Stomach (tissue), 9 donors: ENCODE data around the gene RNF19B. TPM values are rescaled to one million over a fixed set of nuclear protein-coding genes. Genes with fewer than 3 reads are reported as not detected.
A peak's percentile ranks its signal among the peaks of the same experiment; 100 is the strongest.

Experiments used
- DNase-seq, 2 donors: peaks; one replicate each; pipeline versions ENCODE4 v3.0.0 to v3.0.0-alpha.2; 2013 to 2019
- H3K27ac ChIP-seq, 5 donors: fragments of 200-600 bp in 4 of 5; sonication (generic) in 4 of 5; one replicate each; pipeline ENCODE4 v1.5.1; 2013 to 2019; ENCODE audit warnings: mild to moderate bottlenecking in 1 of 5, moderate library complexity in 1 of 5
- H3K27me3 ChIP-seq, 3 donors: fragments of 200-600 bp; sonication (generic); one replicate each; pipeline ENCODE4 v1.5.1; 2017 to 2019; ENCODE audit warnings: mixed run types in 1 of 3
- H3K36me3 ChIP-seq, 4 donors: fragments of 200-600 bp; sonication (generic); 1 replicate in 3 of 4; 2 replicates in 1 of 4; pipeline ENCODE4 v1.5.1; 2016 to 2019
- H3K4me1 ChIP-seq, 4 donors: fragments of 200-600 bp; sonication (generic); one replicate each; pipeline ENCODE4 v1.5.1; 2016 to 2019
- H3K4me3 ChIP-seq, 4 donors: fragments of 200-600 bp; sonication (generic) in 3 of 4; one replicate each; pipeline ENCODE4 v1.5.1; 2016 to 2019; ENCODE audit warnings: mild to moderate bottlenecking in 1 of 4
- H3K9me3 ChIP-seq, 4 donors: fragments of 200-600 bp; sonication (generic); one replicate each; pipeline ENCODE4 v1.5.1; 2016 to 2019
- EP300 ChIP-seq: sonication (generic); formaldehyde crosslinking; IDR thresholded peaks from one replicate; pipeline ENCODE4 v1.6.1; 2017; ENCODE audit warnings: antibody characterized with exemption
- POLR2A ChIP-seq, 4 donors: fragments of 450-650 bp; IDR thresholded peaks; one replicate each; pipeline ENCODE4 v1.6.1; 2016; ENCODE audit warnings: antibody characterized with exemption in 4 of 4, control low read depth in 2 of 4, mild to moderate bottlenecking in 1 of 4, moderate library complexity in 1 of 4
- POLR2AphosphoS5 ChIP-seq, 3 donors: sonication (generic); formaldehyde crosslinking; IDR thresholded peaks; one replicate each; pipeline ENCODE4 v1.6.1; 2016; ENCODE audit warnings: antibody characterized with exemption in 3 of 3
- WGBS, 5 donors: extraction: QIAGEN DNeasy Blood & Tissue Kit in 3 of 5; methylation state at CpG; one replicate each; pipeline versions ENCODE4 v1.1.5 to v1.1.7; 2013 to 2018; 5-methylcytosine and 5-hydroxymethylcytosine counted together
- intact Hi-C: fragments of 100-400 bp; cut with DNase I; formaldehyde crosslinking; loops from one replicate; pipeline ENCODE4 v1.15.1; 2023; ENCODE audit warnings: low total_unique reads
- polyA plus RNA-seq, 3 donors: library from polyadenylated mRNA; stranded (reverse); fragments of 200-250 nt; gene quantifications; one replicate each; pipeline ENCODE4 v1.2.3, GENCODE V29; 2013
- total RNA-seq, 5 donors: library from RNA; depleted of rRNA; stranded (reverse); fragments of >200 nt; gene quantifications; one replicate each; pipeline versions ENCODE4 v1.1.0 to v1.2.3, GENCODE V29; 2014 to 2016
- TF ChIP-seq, protein P1 (sequence below), 7 experiments: fragments of 450-650 bp in 4 of 7; fragments of 200-600 bp in 3 of 7; sonication (generic) in 3 of 7; IDR thresholded peaks; one replicate each; pipeline ENCODE4 v1.5.1; 2016 to 2019; ENCODE audit warnings: antibody characterized with exemption in 7 of 7, control low read depth in 2 of 7, mild to moderate bottlenecking in 1 of 7
- donor health status: healthy with polysubstance abuse.
- donor health status: Bipolar disorder and iron deficiency.
- donor health status: healthy.

The RNF19B gene
- total and polyA plus RNA-seq, 8 donors: 0.58 to 29.5 (median 9.7) TPM

DNA sequence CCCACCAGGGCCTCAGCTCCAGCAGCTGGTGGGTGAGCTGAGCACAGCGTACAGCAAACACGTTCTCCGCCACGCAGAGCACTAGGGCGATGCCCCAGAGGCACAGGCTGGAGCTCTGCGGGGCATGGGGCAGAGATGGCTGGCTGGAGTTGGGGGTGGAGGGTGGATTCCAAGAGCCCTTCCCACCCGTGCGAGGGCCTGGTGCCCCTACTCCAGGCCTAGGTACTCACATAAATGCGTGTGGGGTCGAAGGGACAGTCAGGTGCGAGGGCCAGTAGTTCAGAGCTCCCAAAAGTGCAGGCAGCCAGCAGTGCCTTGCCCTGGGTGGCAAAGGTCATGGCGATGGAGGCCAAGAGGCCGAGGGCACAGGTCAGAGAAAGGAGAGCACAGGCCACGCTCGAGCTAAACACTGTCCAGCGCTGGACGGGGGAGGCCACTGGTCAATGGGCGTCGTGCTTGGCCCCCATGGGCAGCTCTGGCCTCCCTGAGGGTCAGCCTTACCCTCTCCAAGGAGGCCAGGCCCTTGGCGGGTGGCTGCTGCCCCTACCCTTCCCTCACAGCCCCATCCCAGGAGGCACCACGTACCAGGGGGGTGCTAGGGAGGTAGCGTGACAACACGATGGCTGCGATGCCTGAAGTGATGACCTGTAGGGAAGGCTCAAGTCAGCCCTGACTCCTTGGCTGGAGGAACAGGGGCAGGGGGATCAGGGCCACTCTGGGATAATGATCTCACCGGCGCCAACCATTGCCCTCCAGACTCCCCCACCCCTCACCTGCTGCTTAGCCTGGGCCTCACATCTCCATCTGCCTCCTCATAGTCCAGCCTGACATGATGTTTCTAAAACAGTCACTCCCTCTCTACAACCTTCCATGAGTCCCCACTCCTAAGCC lies 69.0 kb downstream of the RNF19B start:
- no peaks in the 10 kb centered on the region for H3K9me3 ChIP-seq
- peaks cover 0 to 46% (median 17%) of the 10 kb centered on the region in 3 donors for H3K27me3 ChIP-seq

DNA sequence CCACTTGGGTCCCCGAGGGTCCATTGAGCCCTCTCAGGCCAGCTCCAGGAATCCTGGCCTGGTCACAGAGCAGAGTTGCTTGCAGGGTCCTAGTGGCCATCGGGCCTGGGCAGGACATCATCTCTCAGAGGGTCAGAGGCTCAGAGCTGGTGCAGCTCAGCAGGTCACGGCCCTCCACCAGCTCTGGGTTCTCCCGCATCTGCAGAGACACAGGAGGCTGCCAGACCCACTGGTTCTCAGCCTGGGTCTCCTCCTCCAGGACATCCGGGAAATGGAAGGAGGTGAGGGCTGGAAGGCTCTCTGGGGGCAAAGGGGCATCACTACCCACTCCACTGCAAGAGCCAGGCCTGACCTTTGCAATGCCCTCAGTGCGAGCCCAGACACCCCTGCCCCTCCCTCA lies 69.9 kb downstream of the RNF19B start:
- intact Hi-C loops: no loop called here
- DNase-seq: peak in 1 of 2 donors; percentile 12
- TF ChIP-seq EP300 (no peak), POLR2A (IDR thresholded peaks at IDR 0.05) (no peak), POLR2AphosphoS5 (IDR thresholded peaks at IDR 0.05) (no peak)
- TF ChIP-seq, protein P1, sequence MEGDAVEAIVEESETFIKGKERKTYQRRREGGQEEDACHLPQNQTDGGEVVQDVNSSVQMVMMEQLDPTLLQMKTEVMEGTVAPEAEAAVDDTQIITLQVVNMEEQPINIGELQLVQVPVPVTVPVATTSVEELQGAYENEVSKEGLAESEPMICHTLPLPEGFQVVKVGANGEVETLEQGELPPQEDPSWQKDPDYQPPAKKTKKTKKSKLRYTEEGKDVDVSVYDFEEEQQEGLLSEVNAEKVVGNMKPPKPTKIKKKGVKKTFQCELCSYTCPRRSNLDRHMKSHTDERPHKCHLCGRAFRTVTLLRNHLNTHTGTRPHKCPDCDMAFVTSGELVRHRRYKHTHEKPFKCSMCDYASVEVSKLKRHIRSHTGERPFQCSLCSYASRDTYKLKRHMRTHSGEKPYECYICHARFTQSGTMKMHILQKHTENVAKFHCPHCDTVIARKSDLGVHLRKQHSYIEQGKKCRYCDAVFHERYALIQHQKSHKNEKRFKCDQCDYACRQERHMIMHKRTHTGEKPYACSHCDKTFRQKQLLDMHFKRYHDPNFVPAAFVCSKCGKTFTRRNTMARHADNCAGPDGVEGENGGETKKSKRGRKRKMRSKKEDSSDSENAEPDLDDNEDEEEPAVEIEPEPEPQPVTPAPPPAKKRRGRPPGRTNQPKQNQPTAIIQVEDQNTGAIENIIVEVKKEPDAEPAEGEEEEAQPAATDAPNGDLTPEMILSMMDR (IDR thresholded peaks at IDR 0.05): no peak
- Histone ChIP-seq H3K4me3 (no peak overlapping the region), H3K27ac (no peak overlapping the region), H3K4me1 (peaks cover 14 to 23% (median 20%) of the 10 kb centered on the region in 4 donors), H3K27me3 (peaks cover 0 to 46% (median 16%) of the 10 kb centered on the region in 3 donors), H3K9me3 (no peaks in the 10 kb centered on the region), H3K36me3 (peaks cover 0 to 33% (median 23%) of the 10 kb centered on the region in 4 donors)
- WGBS, 5 donors: 66 to 98% (median 85%) methylated on average over 2 to 6 of the region's 6 CpGs

More for the DNA sequence above, 69.0 kb downstream of the RNF19B start:
- no peak overlapping the region for H3K27ac ChIP-seq
- peak in 1 of 2 donors; percentile 34 for DNase-seq
- WGBS, 5 donors: 87 to 93% (median 91%) methylated on average over 15 to 26 of the region's 26 CpGs
- no peak for TF ChIP-seq EP300
- TF ChIP-seq, protein P1 (IDR thresholded peaks at IDR 0.05): no peak
- no peak for TF ChIP-seq POLR2A (IDR thresholded peaks at IDR 0.05)
- TF ChIP-seq POLR2AphosphoS5 (IDR thresholded peaks at IDR 0.05): no peak
- intact Hi-C loops: no loop called here
- peaks cover 0 to 33% (median 23%) of the 10 kb centered on the region in 4 donors for H3K36me3 ChIP-seq
- H3K4me1 ChIP-seq: peaks cover 19 to 31% (median 28%) of the 10 kb centered on the region in 4 donors
- no peak overlapping the region for H3K4me3 ChIP-seq

DNA sequence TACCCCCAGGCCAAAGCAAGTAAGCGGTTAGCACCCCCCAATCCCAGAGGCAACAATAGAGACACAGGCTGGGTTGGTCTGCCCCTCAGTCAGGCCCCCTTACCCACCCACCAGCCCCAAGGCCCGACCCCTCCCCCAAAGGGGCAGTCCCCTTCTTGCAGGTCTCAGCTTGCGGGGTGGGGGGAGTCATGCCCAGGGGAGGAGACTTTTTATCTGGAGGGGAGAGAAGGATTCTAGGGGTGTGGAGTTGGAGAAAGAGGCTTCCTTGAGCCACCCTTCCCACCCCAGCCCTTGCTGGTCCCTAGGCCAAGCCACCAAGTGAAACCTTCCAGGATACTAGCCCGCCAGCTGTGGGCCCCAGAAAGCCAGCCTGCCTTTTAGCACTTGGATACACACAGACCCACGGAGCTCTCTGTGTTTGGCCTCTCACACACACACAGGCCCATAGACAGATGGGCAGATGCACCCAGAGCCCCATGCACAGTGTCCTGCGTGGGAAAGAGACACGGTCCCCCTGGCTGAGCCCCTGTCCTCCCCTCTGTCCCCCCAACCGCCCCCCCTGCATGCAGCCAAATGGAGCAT lies 70.5 kb downstream of the RNF19B start:
- Histone ChIP-seq H3K36me3 (peaks cover 0 to 33% (median 23%) of the 10 kb centered on the region in 4 donors), H3K4me3 (peak overlapping the region in 3 of 4 donors; percentile 39 to 54 (median 47)), H3K27ac (no peak overlapping the region), H3K4me1 (peaks cover 14 to 20% (median 20%) of the 10 kb centered on the region in 4 donors), H3K9me3 (no peaks in the 10 kb centered on the region), H3K27me3 (peaks cover 0 to 47% (median 16%) of the 10 kb centered on the region in 3 donors)
- 48 to 77% (median 69%) methylated on average over 4 to 8 of the region's 8 CpGs for WGBS, 5 donors
- intact Hi-C loops: no loop called here
- TF ChIP-seq POLR2A (IDR thresholded peaks at IDR 0.05) (no peak), POLR2AphosphoS5 (IDR thresholded peaks at IDR 0.05) (no peak), EP300 (no peak)
- TF ChIP-seq, protein P1 (IDR thresholded peaks at IDR 0.05): no peak
- DNase-seq: no peak
